ENCODE data around the gene MC5R.

MC5R gene

GRCh38 chr18:13823707-13824395 lies at the start of gene MC5R:
Gene MC5R, plus strand, starts transcription at chr18:13824149. Its CDS starts 1,617 bp downstream, at chr18:13825766.
- FAIRE-seq, result no peak

GRCh38 chr18:13775058-13775457 lies 48.9 kb upstream of the MC5R start:
- FAIRE-seq, result no peak

GRCh38 chr18:13791181-13791580 lies 32.8 kb upstream of the MC5R start:
- FAIRE-seq, result no peak

- no peak for FAIRE-seq
Observed at GRCh38 chr18:13793819-13794218, 30.1 kb upstream of the MC5R start.

- FAIRE-seq, result no peak
Observed at GRCh38 chr18:13796515-13796914, 27.4 kb upstream of the MC5R start.

- no peak for FAIRE-seq
Observed at GRCh38 chr18:13797157-13797611, 26.8 kb upstream of the MC5R start.

GRCh38 chr18:13799396-13799795 lies 24.6 kb upstream of the MC5R start:
- FAIRE-seq, result no peak

- FAIRE-seq, result no peak
Observed at GRCh38 chr18:13800505-13801259, 23.3 kb upstream of the MC5R start.

- no peak for FAIRE-seq
Observed at GRCh38 chr18:13801260-13801601, 22.7 kb upstream of the MC5R start.

- FAIRE-seq, result no peak
Observed at GRCh38 chr18:13804305-13804704, 19.6 kb upstream of the MC5R start.

- FAIRE-seq, result no peak
Observed at GRCh38 chr18:13808294-13809042, 15.5 kb upstream of the MC5R start.

GRCh38 chr18:13809043-13809430 lies 14.9 kb upstream of the MC5R start:
- no peak for FAIRE-seq

- FAIRE-seq, result no peak
Observed at GRCh38 chr18:13809531-13810255, 14.3 kb upstream of the MC5R start.

GRCh38 chr18:13810950-13811485 lies 12.9 kb upstream of the MC5R start:
- FAIRE-seq, result no peak

GRCh38 chr18:13811993-13812392 lies 12.0 kb upstream of the MC5R start:
- FAIRE-seq, result no peak

GRCh38 chr18:13813271-13813849 lies 10.6 kb upstream of the MC5R start:
- no peak for FAIRE-seq

GRCh38 chr18:13826209-13826608 lies 2.3 kb downstream of the MC5R start:
- no peak for FAIRE-seq

GRCh38 chr18:13831864-13832508 lies 8.0 kb downstream of the MC5R start:
- FAIRE-seq, result no peak

GRCh38 chr18:13834496-13835015 lies 10.6 kb downstream of the MC5R start:
- FAIRE-seq, result no peak

- no peak for FAIRE-seq
Observed at GRCh38 chr18:13835202-13835601, 11.3 kb downstream of the MC5R start.

GRCh38 chr18:13836559-13836958 lies 12.6 kb downstream of the MC5R start:
- FAIRE-seq, result no peak

- no peak for FAIRE-seq
Observed at GRCh38 chr18:13849791-13850190, 25.8 kb downstream of the MC5R start.
